COLO829 (cell line): ENCODE data around the gene CSF1.
"Not testable (repeated sequence)": the region's sequence is repeated elsewhere in the genome, so short reads cannot be mapped to it uniquely, and the experiment has no call there.

Experiments
- DNase-seq: peaks from one replicate; pipeline ENCODE4 v3.0.0; 2012; ENCODE audit warnings: low spot score

Gene CSF1

DNA sequence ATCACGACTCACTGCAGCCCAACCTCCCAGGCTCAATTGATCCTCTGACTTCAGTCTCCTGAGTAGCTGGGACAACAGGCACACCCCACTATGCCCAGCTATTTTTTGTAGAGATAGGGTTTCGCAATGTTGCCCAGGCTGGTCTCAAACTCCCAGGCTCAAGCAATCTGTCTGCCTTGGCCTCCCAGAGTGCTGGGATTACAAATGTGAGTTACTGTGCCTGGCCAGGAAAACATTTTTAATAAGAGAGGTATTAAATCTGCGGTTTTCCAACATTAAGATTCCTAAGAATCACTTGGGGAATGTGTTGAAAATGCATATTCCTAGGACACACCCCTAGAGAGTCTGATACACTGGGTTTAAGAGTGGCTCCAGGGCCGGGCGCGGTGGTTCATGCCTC is 8.7 kb downstream of the CSF1 start:
- no peak for DNase-seq

DNA sequence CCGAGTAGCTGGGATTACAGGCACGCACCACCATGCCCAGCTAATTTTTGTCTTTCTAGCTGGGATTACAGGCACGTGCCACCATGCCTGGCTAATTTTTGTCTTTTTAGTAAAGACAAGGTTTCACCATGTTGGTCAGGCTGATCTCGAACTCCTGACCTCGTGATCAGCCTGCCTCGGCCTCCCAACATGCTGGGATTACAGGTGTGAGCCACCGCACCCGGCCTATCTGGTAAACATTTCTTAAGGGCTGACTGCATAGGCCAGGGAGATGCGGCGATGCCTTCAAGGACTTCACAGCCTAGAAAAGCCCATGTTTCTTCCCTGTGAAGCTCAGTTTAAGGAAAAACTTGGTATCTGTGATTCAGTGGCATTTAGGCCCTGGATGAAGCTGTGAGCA is 9.7 kb downstream of the CSF1 start:
- not testable (repeated sequence) for DNase-seq

DNA sequence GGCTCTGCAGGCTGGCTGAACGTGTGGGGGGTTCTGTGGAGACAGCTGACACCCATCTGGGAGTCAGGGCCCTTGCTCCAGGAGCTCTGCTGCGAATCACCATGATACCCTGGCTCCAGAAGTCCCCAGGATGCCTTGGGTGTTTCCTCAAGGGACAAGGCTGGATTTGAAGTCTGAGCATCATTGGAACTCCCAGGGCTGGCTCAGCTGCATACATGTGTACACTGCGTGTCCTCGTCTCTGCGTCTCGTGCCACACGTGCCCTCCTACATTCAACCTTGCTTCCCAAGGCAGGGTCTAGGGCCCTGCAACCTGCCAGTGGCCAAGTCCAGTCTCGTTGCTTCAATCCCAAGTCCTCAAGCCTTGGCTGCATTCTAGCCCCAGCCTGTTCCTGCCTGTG is 11.7 kb downstream of the CSF1 start:
- DNase-seq = no peak

DNA sequence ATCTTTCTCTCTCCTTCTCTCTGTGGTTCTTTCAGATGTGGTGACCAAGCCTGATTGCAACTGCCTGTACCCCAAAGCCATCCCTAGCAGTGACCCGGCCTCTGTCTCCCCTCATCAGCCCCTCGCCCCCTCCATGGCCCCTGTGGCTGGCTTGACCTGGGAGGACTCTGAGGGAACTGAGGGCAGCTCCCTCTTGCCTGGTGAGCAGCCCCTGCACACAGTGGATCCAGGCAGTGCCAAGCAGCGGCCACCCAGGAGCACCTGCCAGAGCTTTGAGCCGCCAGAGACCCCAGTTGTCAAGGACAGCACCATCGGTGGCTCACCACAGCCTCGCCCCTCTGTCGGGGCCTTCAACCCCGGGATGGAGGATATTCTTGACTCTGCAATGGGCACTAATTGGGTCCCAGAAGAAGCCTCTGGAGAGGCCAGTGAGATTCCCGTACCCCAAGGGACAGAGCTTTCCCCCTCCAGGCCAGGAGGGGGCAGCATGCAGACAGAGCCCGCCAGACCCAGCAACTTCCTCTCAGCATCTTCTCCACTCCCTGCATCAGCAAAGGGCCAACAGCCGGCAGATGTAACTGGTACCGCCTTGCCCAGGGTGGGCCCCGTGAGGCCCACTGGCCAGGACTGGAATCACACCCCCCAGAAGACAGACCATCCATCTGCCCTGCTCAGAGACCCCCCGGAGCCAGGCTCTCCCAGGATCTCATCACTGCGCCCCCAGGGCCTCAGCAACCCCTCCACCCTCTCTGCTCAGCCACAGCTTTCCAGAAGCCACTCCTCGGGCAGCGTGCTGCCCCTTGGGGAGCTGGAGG is 12.7 kb downstream of the CSF1 start:
- DNase-seq = no peak

DNA sequence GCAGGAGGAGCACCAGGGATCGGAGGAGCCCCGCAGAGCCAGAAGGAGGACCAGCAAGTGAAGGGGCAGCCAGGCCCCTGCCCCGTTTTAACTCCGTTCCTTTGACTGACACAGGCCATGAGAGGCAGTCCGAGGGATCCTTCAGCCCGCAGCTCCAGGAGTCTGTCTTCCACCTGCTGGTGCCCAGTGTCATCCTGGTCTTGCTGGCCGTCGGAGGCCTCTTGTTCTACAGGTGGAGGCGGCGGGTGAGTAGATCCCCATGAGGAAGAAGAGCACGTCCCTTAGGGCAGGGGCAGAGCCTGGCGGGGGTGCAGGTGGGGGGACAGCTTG is 13.3 kb downstream of the CSF1 start:
- no peak for DNase-seq

DNA sequence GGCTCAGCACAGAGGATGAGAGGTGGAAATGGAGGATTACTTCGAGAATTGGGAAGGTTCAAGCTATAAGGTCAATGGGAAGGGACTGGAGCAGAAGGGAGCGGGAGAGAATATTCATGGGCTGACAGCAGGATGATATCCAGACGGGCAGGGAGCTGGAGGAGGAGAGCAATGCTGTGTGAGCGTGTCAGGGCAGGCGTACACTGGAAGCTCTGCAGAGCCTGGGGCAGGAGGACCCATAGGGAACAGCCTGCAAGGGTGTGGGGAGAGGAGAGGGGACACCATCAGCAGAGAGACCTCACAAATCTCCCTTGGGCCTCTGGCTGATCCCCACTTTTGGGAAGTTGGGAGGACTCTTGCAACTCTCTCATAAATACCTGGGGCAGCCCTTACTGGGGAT is 13.7 kb downstream of the CSF1 start:
- no peak for DNase-seq

DNA sequence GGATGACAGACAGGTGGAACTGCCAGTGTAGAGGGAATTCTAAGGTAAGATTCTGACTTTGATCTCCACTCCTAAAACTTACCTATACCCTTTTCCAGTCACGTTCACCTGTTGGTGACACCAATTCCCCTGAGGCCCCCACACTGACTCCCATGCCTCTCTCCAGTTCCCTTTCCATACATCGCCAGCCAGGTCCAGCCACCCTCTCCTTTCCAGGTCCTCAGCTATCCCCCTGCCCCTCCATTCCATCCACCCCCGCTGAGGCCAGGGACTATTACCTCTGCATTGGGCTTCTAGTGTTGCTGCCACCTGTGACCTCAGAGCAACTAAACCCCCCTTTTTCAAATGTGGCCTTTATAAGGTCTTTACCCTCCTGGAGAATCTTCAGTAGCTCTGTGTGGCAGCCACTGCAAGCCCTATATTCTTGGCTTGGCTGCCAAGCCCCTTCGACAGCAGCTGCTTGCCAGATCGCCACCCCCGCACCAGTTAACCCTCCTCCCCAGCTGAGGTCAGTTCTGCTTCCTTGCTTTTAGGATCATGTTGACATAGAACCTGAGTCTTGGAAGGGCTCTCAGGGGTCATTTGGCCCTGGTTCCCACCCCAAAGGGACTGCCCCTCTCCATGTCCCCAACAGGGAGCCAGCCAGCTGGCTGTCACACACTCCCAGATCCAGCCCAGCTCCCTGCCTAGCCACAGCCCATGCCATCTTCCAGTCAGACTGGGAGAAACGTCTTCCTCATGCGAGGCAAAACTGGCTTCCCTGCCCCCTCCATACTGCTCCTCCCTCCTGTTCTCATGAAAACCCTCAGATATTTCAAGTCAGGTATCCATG is 14.7 kb downstream of the CSF1 start:
- no peak for DNase-seq

DNA sequence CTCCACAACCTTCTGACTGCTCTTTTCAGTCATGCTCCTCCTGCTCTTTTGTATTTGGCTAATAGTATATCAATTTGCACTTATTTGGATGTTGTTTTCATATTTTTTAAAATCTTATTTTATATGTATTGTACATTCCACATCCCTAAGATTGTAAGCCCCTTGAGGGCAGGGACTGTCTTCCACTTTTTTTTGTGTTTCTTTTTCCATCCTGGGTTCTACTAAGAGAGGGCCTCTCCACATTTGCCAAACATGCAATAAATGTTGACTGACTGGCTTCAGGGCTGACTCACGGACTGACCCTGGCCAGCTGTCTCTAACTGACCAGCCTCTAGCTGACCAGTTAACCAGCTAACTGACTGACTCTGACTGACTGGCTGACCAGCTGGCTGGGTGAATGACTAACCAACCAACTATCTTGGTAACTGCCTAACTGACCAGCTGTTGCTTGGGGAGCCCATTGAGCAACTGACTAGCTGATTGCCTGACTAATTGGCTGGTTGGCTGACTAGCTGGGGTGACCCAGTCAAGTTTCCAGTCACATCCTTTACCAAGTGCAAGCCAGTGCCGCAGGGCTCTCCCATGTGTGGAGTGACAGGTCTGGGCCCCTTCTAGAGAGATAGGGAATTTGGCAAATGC is 16.1 kb downstream of the CSF1 start:
- no peak for DNase-seq

DNA sequence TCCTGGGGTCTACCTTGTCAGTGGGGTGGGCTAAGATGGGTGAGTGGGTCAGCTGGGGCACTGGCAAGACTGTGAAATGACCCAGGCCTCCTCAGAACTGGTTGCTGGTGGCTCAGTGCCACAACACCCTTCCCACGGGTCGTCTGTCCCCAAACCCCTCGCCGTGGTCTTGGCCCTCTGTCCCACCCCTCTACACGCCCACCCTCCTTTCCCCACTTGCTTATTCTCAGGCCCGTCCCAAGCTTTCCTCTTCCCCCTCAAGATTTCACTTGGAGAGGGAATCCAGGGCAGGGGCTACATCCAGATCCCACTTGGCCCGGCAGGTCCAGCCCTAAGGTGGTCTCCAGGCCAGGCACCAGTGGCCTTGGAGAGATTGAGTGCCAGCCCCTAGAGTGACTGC is 16.7 kb downstream of the CSF1 start:
- DNase-seq = no peak

DNA sequence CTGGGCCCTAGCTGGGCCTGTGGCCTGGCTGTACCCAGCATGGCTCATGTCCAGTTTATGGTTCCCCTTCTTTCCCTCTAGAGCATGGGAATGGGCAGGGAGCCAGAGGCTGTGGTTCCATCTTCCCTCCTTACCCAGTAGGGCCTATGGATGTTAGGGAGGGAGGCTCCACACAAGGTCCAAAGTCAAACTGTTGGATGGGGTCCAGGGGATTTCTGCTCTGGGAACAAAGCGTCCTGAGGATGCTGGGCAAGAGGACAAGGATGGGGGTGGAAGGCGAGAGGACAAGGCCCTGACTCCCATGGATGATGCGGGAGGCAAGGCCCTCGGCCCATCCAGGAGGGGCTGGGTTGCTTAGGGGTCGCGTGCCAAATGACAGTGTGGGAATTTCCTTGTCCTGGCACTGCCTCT is 17.3 kb downstream of the CSF1 start:
- DNase-seq = no peak

DNA sequence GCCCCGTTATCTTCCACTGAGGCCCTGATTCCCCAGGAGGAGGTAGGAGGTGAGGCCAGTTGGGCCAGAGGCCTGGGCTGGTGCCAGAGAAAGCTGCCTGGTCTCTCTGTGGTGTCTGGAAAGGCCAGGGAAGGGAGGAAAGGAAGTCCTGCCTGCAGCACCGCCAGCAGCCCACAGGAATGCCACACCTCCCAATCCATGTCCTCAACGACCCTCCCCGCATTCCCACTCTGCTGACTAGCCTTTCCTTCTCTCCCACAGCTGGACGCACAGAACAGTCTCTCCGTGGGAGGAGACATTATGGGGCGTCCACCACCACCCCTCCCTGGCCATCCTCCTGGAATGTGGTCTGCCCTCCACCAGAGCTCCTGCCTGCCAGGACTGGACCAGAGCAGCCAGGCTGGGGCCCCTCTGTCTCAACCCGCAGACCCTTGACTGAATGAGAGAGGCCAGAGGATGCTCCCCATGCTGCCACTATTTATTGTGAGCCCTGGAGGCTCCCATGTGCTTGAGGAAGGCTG is 18.0 kb downstream of the CSF1 start:
- DNase-seq = no peak

DNA sequence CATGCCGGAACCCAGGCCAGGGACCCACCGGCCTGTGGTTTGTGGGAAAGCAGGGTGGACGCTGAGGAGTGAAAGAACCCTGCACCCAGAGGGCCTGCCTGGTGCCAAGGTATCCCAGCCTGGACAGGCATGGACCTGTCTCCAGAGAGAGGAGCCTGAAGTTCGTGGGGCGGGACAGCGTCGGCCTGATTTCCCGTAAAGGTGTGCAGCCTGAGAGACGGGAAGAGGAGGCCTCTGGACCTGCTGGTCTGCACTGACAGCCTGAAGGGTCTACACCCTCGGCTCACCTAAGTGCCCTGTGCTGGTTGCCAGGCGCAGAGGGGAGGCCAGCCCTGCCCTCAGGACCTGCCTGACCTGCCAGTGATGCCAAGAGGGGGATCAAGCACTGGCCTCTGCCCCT is 18.5 kb downstream of the CSF1 start:
- no peak for DNase-seq

DNA sequence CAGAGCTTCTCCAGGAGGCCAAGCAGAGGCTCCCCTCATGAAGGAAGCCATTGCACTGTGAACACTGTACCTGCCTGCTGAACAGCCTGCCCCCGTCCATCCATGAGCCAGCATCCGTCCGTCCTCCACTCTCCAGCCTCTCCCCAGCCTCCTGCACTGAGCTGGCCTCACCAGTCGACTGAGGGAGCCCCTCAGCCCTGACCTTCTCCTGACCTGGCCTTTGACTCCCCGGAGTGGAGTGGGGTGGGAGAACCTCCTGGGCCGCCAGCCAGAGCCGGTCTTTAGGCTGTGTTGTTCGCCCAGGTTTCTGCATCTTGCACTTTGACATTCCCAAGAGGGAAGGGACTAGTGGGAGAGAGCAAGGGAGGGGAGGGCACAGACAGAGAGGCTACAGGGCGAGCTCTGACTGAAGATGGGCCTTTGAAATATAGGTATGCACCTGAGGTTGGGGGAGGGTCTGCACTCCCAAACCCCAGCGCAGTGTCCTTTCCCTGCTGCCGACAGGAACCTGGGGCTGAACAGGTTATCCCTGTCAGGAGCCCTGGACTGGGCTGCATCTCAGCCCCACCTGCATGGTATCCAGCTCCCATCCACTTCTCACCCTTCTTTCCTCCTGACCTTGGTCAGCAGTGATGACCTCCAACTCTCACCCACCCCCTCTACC is 19.1 kb downstream of the CSF1 start:
- no peak for DNase-seq

DNA sequence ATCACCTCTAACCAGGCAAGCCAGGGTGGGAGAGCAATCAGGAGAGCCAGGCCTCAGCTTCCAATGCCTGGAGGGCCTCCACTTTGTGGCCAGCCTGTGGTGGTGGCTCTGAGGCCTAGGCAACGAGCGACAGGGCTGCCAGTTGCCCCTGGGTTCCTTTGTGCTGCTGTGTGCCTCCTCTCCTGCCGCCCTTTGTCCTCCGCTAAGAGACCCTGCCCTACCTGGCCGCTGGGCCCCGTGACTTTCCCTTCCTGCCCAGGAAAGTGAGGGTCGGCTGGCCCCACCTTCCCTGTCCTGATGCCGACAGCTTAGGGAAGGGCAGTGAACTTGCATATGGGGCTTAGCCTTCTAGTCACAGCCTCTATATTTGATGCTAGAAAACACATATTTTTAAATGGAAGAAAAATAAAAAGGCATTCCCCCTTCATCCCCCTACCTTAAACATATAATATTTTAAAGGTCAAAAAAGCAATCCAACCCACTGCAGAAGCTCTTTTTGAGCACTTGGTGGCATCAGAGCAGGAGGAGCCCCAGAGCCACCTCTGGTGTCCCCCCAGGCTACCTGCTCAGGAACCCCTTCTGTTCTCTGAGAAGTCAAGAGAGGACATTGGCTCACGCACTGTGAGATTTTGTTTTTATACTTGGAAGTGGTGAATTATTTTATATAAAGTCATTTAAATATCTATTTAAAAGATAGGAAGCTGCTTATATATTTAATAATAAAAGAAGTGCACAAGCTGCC is 19.8 kb downstream of the CSF1 start:
- DNase-seq = no peak

DNA sequence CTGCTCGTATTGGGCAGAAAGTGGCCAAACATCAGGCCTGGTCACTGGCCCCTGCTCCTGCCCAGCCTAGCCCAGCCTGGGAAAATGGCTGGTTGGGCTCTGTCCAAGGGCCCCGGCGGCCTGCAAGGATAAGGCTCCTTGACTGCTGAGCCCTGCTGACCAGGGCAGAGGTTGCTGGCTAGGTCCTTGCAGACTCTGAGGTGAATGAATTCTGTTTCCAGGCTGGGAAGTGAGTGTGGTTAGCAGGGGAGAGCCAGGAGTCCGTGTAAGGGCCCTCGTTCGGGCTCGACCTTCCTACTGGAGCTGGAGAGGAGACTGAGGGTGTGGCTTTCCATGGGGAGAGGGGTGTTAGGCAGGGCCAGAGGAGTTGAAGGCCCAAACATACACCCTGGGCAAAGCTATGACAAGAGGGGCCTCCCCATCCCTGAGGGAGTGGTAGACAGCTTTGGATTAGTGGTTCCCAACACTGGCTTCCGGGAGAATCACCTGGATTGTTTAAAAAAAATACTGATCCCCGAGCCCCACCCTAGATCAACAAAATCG is 20.6 kb downstream of the CSF1 start:
- peak; percentile 73 for DNase-seq

DNA sequence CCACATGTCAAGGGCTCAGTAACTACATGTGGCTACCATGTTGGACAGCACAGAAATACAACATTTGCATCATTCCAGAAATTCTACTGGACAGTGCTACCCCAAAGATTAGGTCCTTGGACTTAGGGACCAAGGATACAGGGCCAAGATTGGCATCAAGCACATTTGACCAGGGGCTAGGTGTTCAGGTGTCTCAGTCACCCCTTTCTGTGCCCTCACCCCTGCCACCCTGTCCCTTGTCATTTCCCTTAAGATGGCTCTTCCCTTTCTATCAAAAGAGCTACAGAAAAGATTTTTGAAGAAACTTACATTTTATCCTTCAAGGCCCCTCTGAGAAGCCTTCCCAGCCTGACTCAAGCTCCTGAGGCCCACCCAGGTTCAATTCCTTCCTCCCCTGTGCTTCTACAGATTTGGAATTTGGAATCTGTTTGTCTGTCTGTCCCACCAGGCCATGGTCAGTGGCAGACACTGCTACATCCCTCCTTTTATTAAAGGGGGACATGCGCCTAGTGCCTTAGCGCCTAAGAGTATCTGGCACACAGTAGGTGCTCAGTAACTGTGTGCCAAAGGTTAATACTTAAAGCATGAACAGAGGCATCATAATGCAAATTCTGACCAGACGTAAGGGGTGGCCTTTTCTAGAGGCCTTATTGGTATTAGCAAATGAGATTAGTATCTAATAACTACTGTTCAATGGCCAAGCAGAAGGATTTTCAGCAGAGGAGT is 21.4 kb downstream of the CSF1 start:
- DNase-seq = no peak

DNA sequence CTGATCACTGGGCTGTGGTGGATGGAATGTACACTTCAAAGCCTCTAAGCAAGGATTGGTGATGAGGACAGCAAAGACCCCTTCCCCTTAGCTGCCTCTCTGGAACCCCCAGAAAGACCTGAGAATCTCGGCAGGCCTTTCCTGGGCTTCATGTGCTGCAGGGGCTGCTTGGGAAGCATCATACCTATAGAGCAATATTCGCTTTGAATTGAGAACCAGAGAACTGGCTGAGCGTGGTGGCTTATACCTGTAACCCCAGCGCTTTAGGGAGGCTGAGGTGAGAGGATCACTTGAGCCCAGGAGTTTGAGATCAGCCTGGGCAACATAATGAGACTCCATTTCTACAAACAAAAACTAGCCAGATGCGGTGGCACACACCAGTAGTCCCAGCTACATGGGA is 22.0 kb downstream of the CSF1 start:
- DNase-seq = no peak

DNA sequence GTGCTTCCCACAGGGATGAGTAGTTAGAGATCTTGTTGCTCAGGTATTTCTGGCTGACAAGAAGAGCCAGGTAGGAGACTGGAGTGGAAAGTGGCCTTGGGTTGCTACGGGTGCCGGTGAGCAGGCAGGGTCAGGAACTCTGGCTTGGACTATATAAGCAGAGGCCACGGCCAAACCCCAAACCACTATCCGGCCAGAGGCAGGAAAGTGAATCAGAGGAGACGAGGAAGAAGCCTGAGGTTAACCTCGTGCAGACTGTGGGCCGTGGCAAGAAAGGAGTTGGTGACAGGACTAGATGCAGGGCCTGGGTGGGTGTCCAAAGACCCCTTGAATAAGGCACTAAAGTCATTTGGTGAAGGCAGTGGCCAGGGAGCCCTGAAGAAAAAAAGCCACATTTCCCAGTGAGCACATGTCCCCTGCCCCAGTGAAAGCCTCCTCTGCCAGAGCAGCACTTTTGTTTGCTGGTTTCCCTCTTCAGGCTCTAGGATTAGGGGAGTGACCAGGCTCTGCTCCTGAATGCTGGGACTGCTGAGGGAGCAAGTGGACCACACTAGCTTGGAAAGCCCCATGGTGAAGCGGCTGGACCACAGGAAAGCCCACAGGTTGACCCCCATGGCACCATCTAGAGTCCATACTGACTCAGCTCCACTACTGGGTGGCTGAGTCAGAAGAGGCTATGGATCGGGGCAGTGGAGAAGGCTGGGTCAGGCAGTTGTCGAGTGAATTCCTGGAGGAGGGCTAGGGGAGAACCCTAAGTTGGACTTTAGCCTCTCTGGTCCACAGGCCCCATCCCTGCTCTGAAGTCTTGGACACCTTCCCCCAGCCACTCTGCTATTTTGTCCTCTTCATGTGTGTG is 23.4 kb downstream of the CSF1 start:
- DNase-seq = no peak

DNA sequence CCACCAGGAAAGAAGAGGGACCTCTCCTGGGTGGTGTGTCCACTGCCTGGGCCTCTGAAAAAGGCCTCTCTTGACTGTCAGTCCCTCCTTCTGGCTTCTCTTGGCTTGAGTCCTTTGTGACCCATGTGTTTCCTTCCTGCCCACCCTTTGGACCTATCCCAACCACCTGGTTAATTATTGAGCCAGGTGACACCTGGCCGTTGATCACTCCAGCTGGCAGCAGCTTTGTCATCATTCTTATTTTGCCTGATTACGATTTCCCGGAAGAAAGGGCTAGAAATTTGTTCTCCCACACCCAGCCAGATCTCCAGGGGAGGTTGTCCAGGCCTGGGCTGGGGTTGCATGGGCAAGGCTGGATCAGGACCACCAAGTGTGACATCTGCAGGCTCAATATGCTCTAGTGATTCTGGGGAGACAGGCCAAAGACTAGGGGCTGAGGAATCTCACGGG is 24.8 kb downstream of the CSF1 start:
- no peak for DNase-seq

DNA sequence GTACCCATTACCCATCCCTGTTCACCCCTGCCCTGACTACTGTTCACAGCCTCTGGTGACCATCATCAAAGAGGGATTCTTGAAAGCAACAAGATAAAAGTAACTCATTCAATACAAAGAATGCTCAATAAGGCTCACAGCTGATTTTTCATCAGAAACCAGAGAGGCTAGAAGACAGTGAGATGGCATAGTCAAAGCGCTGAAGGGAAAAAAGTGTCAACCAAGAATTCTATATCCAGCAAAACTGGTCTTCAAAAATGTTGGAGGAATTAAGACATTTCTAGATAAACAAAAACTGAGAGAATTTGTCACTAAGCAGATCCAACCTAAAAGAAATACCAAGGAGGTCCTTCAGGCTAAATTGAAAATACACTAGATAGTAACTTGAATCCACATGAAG is 27.1 kb downstream of the CSF1 start:
- no peak for DNase-seq
